SU-DHL-6 (cell line): ENCODE data around the gene ROCK2.

ENCODE experiments used
- H2AFZ ChIP-seq: fragments of 200-600 bp; sonication (generic); 2 replicates; pipeline ENCODE4 v1.6.1; 2014; ENCODE audit warnings: low read depth, mild to moderate bottlenecking, moderate library complexity, mixed read lengths, antibody characterized with exemption, low read length; ENCODE audit not compliant: severe bottlenecking
- H3F3A ChIP-seq: fragments of 200-600 bp; shearing (Covaris generic); 2 replicates; pipeline ENCODE4 v1.6.0; 2016; ENCODE audit warnings: antibody characterized with exemption, mild to moderate bottlenecking; ENCODE audit not compliant: insufficient read depth
- H3K27ac ChIP-seq: fragments of 200-600 bp; sonication (generic); 2 replicates; pipeline ENCODE4 v1.5.1; 2016; ENCODE audit warnings: low read depth, mild to moderate bottlenecking, low read length, moderate library complexity, mixed read lengths
- H3K27me3 ChIP-seq: fragments of 200-600 bp; sonication (generic), shearing (Covaris generic); 2 replicates; pipeline ENCODE4 v1.6.0; 2014; ENCODE audit warnings: mild to moderate bottlenecking, low read length
- H3K36me3 ChIP-seq: fragments of 200-600 bp; sonication (generic); 2 replicates; pipeline ENCODE4 v1.6.1; 2014; ENCODE audit warnings: mild to moderate bottlenecking, low read length, mixed read lengths
- H3K4me2 ChIP-seq: fragments of 300-600, 200-600 bp; shearing (Covaris generic), sonication (generic); 2 replicates; pipeline ENCODE4 v1.6.0; 2014; ENCODE audit warnings: low read length, low read depth, mild to moderate bottlenecking; ENCODE audit not compliant: poor library complexity, severe bottlenecking
- H3K4me3 ChIP-seq: fragments of 200-600 bp; sonication (generic); 2 replicates; pipeline ENCODE4 v1.5.1; 2014; ENCODE audit warnings: antibody characterized with exemption, low read length, mild to moderate bottlenecking, mixed read lengths; ENCODE audit not compliant: insufficient read depth, poor library complexity, severe bottlenecking
- H3K79me2 ChIP-seq: fragments of 200-600 bp; sonication (generic); 2 replicates; pipeline ENCODE4 v1.6.1; 2014; ENCODE audit warnings: mild to moderate bottlenecking, low read length, moderate library complexity; ENCODE audit not compliant: insufficient read depth
- H3K9ac ChIP-seq: fragments of 200-600 bp; sonication (generic); 2 replicates; pipeline ENCODE4 v1.7.0; 2014; ENCODE audit warnings: mild to moderate bottlenecking, low read length
- H3K9me2 ChIP-seq: fragments of 200-600 bp; sonication (generic); replicated peaks from 2 replicates; pipeline ENCODE4 v1.6.1; 2014; ENCODE audit warnings: low read length; ENCODE audit not compliant: insufficient read depth
- H3K9me3 ChIP-seq: fragments of 200-600 bp; sonication (generic); 2 replicates; pipeline ENCODE4 v1.6.1; 2014; ENCODE audit warnings: low read length, mixed read lengths; ENCODE audit not compliant: insufficient read depth
- H4K20me1 ChIP-seq: fragments of 200-600 bp; sonication (generic); 2 replicates; pipeline ENCODE4 v1.6.1; 2014; ENCODE audit warnings: low read depth, mild to moderate bottlenecking, antibody characterized with exemption, low read length, moderate library complexity, mixed read lengths
- CTCF ChIP-seq: fragments of 200-600 bp; sonication (generic); IDR thresholded peaks from one replicate; pipeline ENCODE4 v1.5.1; 2017; ENCODE audit warnings: antibody characterized with exemption, mild to moderate bottlenecking, low read length, moderate library complexity; ENCODE audit not compliant: insufficient read depth, poor library complexity, severe bottlenecking
- EZH2phosphoT487 ChIP-seq: fragments of 200-600 bp; sonication (generic), shearing (Covaris generic); conservative IDR thresholded peaks from 2 replicates; pipeline ENCODE4 v1.6.1; 2018; ENCODE audit warnings: mild to moderate bottlenecking, antibody characterized with exemption, low read length, moderate library complexity, mixed read lengths

Gene ROCK2

DNA sequence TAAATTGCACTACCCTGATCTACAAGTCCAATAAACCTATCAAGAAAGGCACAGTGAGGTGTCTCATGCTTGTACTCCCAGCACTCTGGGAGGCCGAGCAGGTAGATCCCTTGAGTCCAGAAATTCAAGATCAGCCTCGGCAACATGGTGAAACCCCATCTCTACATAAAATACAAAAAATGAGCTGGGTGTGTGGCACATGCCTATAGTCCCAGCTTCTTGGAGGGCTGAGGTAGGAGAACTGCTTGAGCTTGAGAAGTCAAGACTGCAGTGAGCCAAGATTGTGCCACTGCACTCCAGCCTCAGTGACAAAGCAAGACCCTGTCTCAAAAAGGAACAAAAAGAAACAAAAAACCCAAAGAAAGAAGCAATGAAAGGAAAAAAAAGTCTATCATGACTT is 58.9 kb downstream of the ROCK2 start:
- Histone ChIP-seq H3K36me3 (peaks cover 23% of the 10 kb centered on the region), H4K20me1 (0 out of 2 replicates have a peak, but pooled peaks cover 6% of the 10 kb centered on the region), H3K9ac (no peak overlapping the region), H3K4me2 (no peak overlapping the region), H3K9me2 (no peaks in the 10 kb centered on the region), H3F3A (no peaks in the 10 kb centered on the region), H3K79me2 (peaks cover 29% of the 10 kb centered on the region), H2AFZ (no peak overlapping the region), H3K27me3 (no peaks in the 10 kb centered on the region), H3K9me3 (no peaks in the 10 kb centered on the region; the same call in 1 of the 2 replicates), H3K4me3 (no peak overlapping the region), H3K27ac (no peak overlapping the region)
- no peak for TF ChIP-seq CTCF
- no peak for TF ChIP-seq EZH2phosphoT487

DNA sequence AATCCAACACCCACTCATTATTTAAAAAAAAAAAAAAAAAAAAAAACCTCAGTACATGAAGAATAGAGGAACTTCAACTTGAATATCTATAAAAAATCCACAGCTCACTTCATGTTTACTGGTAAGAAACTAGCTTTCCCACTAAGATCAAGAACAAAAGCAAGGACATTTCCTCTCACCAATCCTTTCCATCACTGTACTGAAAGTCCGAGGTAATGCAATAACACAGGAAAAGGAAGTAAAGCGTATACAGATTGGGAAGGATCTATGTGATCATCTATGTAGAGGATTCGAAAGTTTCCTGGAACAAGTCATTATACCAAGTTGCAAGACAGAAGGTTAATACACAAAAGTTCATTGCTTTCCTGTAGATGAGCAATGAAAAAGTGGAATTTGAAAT is 63.2 kb downstream of the ROCK2 start:
- 0 out of 2 replicates have a peak, but pooled peaks cover 8% of the 10 kb centered on the region for H3K79me2 ChIP-seq
- H3K27me3 ChIP-seq: no peaks in the 10 kb centered on the region
- H2AFZ ChIP-seq: no peak overlapping the region

GRCh38 chr2:11280713-11281112 is 63.7 kb downstream of the ROCK2 start:
- Histone ChIP-seq H3K27ac (no peak overlapping the region), H3K36me3 (peaks cover 24% of the 10 kb centered on the region), H4K20me1 (no peaks in the 10 kb centered on the region), H3K9me3 (no peaks in the 10 kb centered on the region; the same call in 1 of the 2 replicates), H3K9me2 (no peaks in the 10 kb centered on the region), H2AFZ (no peak overlapping the region), H3K4me2 (no peak overlapping the region), H3K4me3 (no peak overlapping the region), H3K9ac (no peak overlapping the region), H3F3A (no peaks in the 10 kb centered on the region), H3K27me3 (no peaks in the 10 kb centered on the region), H3K79me2 (0 out of 2 replicates have a peak, but pooled peaks cover 8% of the 10 kb centered on the region)
- no peak for TF ChIP-seq EZH2phosphoT487
- no peak for TF ChIP-seq CTCF

More for the DNA sequence above, 63.2 kb downstream of the ROCK2 start:
- no peak for TF ChIP-seq EZH2phosphoT487
- TF ChIP-seq CTCF: no peak
- no peak overlapping the region for H3K4me2 ChIP-seq
- H3F3A ChIP-seq: no peaks in the 10 kb centered on the region
- H3K4me3 ChIP-seq: no peak overlapping the region
- H3K27ac ChIP-seq: no peak overlapping the region
- H3K9ac ChIP-seq: no peak overlapping the region
- H4K20me1 ChIP-seq: no peaks in the 10 kb centered on the region
- H3K9me2 ChIP-seq: no peaks in the 10 kb centered on the region
- no peaks in the 10 kb centered on the region; the same call in 1 of the 2 replicates for H3K9me3 ChIP-seq
- H3K36me3 ChIP-seq: peaks cover 26% of the 10 kb centered on the region
